Measurements from ENCODE around the gene OR6K2.

Gene OR6K2

GRCh38 chr1:158686111-158687009 is 14.1 kb downstream of the OR6K2 start, which contains the start of gene SPTA1:
SPTA1 (minus strand) TSS chr1:158686715; CDS start chr1:158686517, 198 bp downstream.
- in situ Hi-C loops (cut with MboI; ENCODE audit: low sequenced_read_pairs) = no loop called here

GRCh38 chr1:158685085-158685484 is 15.4 kb downstream of the OR6K2 start:
- in situ Hi-C loops (cut with MboI; ENCODE audit: low sequenced_read_pairs) = no loop called here

DNA sequence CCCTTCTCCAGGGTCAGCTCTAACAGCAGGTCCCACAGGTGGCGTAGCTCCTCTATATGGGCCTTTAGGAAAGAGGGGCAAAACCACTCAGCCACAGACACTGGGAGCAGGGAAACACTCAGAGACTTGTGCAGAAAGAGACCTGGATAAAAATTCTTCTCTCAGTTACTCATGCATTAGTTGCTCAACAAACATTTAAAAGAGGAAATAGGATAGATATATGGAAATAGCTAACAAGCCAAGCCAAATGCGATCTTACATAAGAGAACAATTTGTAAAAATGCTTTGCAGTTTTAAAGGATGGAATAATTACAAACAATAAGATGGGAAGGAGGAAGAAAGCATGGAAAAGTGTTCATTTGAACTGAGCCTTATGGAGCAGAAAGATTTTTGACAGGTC is 18.8 kb downstream of the OR6K2 start:
- in situ Hi-C loops (cut with MboI; ENCODE audit: low sequenced_read_pairs) = no loop called here

DNA sequence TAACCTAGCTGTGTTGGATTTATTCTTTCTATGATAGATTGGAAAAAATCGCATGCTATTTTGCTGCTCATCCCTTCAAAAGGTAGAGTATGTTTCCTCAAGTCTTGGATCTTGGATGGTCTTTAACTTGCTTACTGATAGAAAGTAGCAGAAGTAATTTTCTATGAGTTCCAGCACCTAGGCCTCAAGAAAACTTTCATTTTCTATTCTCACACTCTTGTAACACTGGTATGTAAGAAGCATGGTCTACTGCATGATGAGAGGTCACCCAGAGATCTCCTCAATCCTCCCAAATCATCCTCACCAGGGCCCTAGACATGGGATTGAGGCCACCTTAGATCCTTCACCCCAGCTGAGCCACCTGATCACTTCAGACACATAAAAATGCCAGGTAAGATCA is 21.2 kb downstream of the OR6K2 start:
- in situ Hi-C loops (cut with MboI; ENCODE audit: low sequenced_read_pairs) = no loop called here

- in situ Hi-C loops (cut with MboI; ENCODE audit: low sequenced_read_pairs) = no loop called here
Measured at GRCh38 chr1:158675563-158676323, 24.7 kb downstream of the OR6K2 start.

GRCh38 chr1:158674302-158674701 is 26.1 kb downstream of the OR6K2 start:
- in situ Hi-C loops (cut with MboI; ENCODE audit: low sequenced_read_pairs) = no loop called here

DNA sequence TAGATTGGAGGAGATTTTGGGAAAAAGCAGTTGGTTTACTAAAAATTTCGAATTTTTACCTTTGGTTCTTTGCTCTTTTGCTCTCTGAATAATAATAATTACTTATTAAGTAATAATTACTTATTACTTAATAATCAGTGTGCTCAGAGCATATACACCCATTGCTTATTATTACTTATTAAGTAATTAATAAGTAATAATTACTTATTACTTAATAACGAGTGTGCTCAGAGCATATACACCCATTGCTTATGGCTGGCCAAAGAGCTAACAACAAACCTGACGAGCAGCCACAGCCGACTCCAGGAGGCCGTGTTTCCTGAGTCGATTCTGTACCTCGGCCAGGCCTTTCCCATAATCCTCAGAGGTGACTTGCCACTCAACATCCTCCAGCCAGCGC is 34.4 kb downstream of the OR6K2 start:
- in situ Hi-C loops (cut with MboI; ENCODE audit: low sequenced_read_pairs) = no loop called here

DNA sequence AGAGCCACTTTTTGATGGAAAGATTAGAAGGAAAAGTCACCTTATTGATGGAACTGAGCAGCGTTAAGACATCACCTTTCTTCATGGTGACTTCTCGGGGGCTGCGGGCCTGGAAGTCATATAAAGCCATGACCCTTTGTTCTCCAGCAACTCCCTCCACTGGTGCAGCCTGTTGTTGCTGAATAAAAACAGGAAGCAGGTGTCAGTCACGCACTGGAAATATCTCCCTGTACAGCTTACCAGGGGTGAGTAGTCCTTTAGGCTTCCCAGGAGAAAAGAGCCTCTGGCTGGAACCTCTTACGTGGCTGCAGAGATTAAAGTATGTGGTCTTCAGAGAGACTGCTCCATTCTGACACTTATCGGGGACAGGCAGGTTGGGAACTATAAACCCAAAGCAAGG is 45.9 kb downstream of the OR6K2 start:
- in situ Hi-C loops (cut with MboI; ENCODE audit: low sequenced_read_pairs) = no loop called here

- in situ Hi-C loops (cut with MboI; ENCODE audit: low sequenced_read_pairs) = no loop called here
Measured at GRCh38 chr1:158654086-158654485, 46.4 kb downstream of the OR6K2 start.

GRCh38 chr1:158652721-158653334 is 47.6 kb downstream of the OR6K2 start:
- in situ Hi-C loops (cut with MboI; ENCODE audit: low sequenced_read_pairs) = no loop called here
